HepG2 (cell line): ENCODE measurements around the gene VPS11. TPM values are rescaled to one million over a fixed set of nuclear protein-coding genes. Genes with fewer than 3 reads are reported as not detected.
A peak's percentile ranks its signal among the peaks of the same experiment; 100 is the strongest.

Source experiments
- CCDC6 ChIP-seq: sonication (generic); formaldehyde crosslinking; IDR thresholded peaks from 2 replicates; pipeline ENCODE4 v1.8.1; 2022; ENCODE audit warnings: mild to moderate bottlenecking, missing genetic modification reagents, moderate library complexity
- DPF2 ChIP-seq: sonication (generic); formaldehyde crosslinking; IDR thresholded peaks from 2 replicates; pipeline ENCODE4 v1.4.0; 2020; ENCODE audit warnings: mild to moderate bottlenecking, low read depth, missing genetic modification reagents, borderline replicate concordance
- FOXK2 ChIP-seq: fragments of 450-650 bp; IDR thresholded peaks from 2 replicates; pipeline ENCODE4 v1.6.1; 2016
- KLF15 ChIP-seq: sonication (generic); formaldehyde crosslinking; IDR thresholded peaks from 2 replicates; pipeline ENCODE4 v1.8.1; 2023; ENCODE audit warnings: borderline replicate concordance, mild to moderate bottlenecking, inconsistent platforms, missing genetic modification reagents, mixed read lengths
- REXO4 ChIP-seq: sonication (generic); formaldehyde crosslinking; IDR thresholded peaks from 2 replicates; pipeline ENCODE4 v1.8.0; 2022; ENCODE audit warnings: missing genetic modification reagents, mild to moderate bottlenecking, borderline replicate concordance
- U2AF1 ChIP-seq: fragments of 200-400 bp; formaldehyde crosslinking; optimal IDR thresholded peaks from 2 replicates; pipeline ENCODE3; 2017; ENCODE audit warnings: mild to moderate bottlenecking, low read depth, low read length
- ZFP82 ChIP-seq: sonication (generic); formaldehyde crosslinking; IDR thresholded peaks from 2 replicates; pipeline ENCODE4 v1.5.1; 2020; ENCODE audit warnings: mild to moderate bottlenecking, missing genetic modification reagents, borderline replicate concordance
- ZNF615 ChIP-seq: sonication (generic); formaldehyde crosslinking; IDR thresholded peaks from 2 replicates; pipeline ENCODE4 v1.5.0; 2020; ENCODE audit warnings: mild to moderate bottlenecking, missing genetic modification reagents, borderline replicate concordance
- ZNF776 ChIP-seq: sonication (generic); formaldehyde crosslinking; IDR thresholded peaks from 2 replicates; pipeline ENCODE4 v1.4.0; 2020; ENCODE audit warnings: mild to moderate bottlenecking, missing genetic modification reagents
- ZNF790 ChIP-seq: sonication (generic); formaldehyde crosslinking; IDR thresholded peaks from 2 replicates; pipeline ENCODE4 v1.8.0; 2022; ENCODE audit warnings: missing genetic modification reagents, mild to moderate bottlenecking, borderline replicate concordance
- polyA plus RNA-seq, 8 experiments: library from polyadenylated mRNA; depleted of rRNA in 3 of 8; stranded (reverse) in 7 of 8; unstranded in 1 of 8; fragments of >200 nt; fragmentation: Illumina TruSeq in 4 of 8; extraction: Trizol in 4 of 8; gene quantifications; 2 replicates each; pipeline versions ENCODE4 v1.2.1 to v1.2.3, GENCODE V29; 2011 to 2016; ENCODE audit warnings: low read depth in 4 of 8, missing spikeins in 1 of 8, mixed read lengths in 1 of 8; ENCODE audit not compliant: insufficient read depth in 1 of 8
- total RNA-seq, 5 experiments: library from RNA; depleted of rRNA; stranded (reverse); fragments of >200 nt; fragmentation: Illumina TruSeq; extraction: Trizol; gene quantifications; 2 replicates each; pipeline ENCODE4 v1.2.3, GENCODE V29; 2016; ENCODE audit warnings: low read depth in 1 of 5
- TF ChIP-seq, protein P1 (sequence below), 2 experiments: sonication (generic) in 1 of 2; formaldehyde crosslinking in 1 of 2; IDR thresholded peaks; 2 replicates each; pipeline versions ENCODE4 v1.6.1 to v1.9.0; 2014 to 2022; ENCODE audit warnings: antibody characterized with exemption in 1 of 2, borderline replicate concordance in 1 of 2, inconsistent platforms in 1 of 2, low read depth in 1 of 2, missing genetic modification reagents in 1 of 2
- TF ChIP-seq, protein P2 (sequence below): sonication (generic); formaldehyde crosslinking; IDR thresholded peaks from 2 replicates; pipeline ENCODE4 v1.5.1; 2020; ENCODE audit warnings: mild to moderate bottlenecking, missing genetic modification reagents
- TF ChIP-seq, protein P3 (sequence below): sonication (generic); formaldehyde crosslinking; IDR thresholded peaks from 2 replicates; pipeline ENCODE4 v1.8.1; 2022; ENCODE audit warnings: low read depth, mild to moderate bottlenecking, missing genetic modification reagents

The VPS11 gene
- total and polyA plus RNA-seq, 2 of the 13 experiments (the other 11 are each of a cell fraction or from before 2014, with no cell fraction given) = 13.7 to 21.6 TPM

DNA sequence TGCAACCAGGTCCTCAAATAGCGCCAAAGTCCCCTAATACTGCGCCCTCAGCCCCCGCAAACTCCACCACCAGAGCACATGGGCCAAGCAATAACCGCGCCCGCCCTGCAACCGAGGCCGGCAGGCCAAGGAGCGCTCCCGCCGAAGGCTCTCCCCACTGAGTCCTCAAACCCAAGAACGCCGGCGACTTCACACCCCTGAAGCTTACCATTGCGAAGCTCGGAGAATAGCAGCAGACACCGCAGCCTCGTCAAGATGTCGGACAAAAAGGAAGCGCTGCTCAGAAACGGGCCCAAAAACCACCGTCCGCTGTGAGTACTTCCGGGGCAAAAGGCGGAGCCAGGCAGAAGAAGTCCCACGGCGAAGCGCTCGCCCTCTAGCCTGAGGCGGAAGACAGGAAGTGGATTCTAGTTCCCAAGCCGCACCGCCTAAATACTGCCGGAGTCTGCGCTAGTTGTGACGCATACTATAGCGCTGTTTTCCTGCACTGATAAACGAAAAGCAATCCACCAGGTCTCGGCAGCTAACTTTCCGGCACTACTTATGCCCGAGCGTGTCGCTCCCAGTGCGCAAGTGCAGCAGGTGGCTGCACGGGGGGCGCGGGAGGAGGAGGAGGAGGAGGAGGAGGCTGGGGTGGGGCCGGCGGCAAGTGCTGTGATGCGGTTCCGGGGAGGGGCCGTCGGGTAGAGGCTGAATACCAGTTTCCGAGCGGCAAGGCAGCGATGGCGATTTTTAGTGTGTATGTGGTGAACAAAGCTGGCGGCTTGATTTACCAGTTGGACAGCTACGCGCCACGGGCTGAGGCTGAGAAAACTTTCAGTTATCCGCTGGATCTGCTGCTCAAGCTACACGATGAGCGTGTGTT is 49.3 kb upstream of the VPS11 start, which contains the start of the genes RPS25 and TRAPPC4 (continued):
- TF ChIP-seq KLF15 (no peak; the same call in 1 of the 2 replicates), ZNF615 (CRISPR knock-in tag) (no peak), ZNF790 (CRISPR knock-in tag) (no peak), ZFP82 (no peak), ZNF776 (CRISPR knock-in tag) (peak; percentile 45; the same call in 1 of the 2 replicates), U2AF1 (peak; percentile 36), FOXK2 (no peak), DPF2 (CRISPR knock-in tag) (no peak), REXO4 (CRISPR knock-in tag) (no peak), CCDC6 (CRISPR knock-in tag) (peak; percentile 70; the same call in 1 of the 2 replicates)
- TF ChIP-seq, protein P1, sequence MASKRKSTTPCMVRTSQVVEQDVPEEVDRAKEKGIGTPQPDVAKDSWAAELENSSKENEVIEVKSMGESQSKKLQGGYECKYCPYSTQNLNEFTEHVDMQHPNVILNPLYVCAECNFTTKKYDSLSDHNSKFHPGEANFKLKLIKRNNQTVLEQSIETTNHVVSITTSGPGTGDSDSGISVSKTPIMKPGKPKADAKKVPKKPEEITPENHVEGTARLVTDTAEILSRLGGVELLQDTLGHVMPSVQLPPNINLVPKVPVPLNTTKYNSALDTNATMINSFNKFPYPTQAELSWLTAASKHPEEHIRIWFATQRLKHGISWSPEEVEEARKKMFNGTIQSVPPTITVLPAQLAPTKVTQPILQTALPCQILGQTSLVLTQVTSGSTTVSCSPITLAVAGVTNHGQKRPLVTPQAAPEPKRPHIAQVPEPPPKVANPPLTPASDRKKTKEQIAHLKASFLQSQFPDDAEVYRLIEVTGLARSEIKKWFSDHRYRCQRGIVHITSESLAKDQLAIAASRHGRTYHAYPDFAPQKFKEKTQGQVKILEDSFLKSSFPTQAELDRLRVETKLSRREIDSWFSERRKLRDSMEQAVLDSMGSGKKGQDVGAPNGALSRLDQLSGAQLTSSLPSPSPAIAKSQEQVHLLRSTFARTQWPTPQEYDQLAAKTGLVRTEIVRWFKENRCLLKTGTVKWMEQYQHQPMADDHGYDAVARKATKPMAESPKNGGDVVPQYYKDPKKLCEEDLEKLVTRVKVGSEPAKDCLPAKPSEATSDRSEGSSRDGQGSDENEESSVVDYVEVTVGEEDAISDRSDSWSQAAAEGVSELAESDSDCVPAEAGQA (IDR thresholded peaks at IDR 0.05; ENCODE audit: low read depth) = peak; percentile 90
- TF ChIP-seq, protein P1 (CRISPR knock-in tag; IDR thresholded peaks at IDR 0.05; ENCODE audit: borderline replicate concordance) = peak; percentile 80; the same call in 1 of the 2 replicates
- TF ChIP-seq, protein P2, sequence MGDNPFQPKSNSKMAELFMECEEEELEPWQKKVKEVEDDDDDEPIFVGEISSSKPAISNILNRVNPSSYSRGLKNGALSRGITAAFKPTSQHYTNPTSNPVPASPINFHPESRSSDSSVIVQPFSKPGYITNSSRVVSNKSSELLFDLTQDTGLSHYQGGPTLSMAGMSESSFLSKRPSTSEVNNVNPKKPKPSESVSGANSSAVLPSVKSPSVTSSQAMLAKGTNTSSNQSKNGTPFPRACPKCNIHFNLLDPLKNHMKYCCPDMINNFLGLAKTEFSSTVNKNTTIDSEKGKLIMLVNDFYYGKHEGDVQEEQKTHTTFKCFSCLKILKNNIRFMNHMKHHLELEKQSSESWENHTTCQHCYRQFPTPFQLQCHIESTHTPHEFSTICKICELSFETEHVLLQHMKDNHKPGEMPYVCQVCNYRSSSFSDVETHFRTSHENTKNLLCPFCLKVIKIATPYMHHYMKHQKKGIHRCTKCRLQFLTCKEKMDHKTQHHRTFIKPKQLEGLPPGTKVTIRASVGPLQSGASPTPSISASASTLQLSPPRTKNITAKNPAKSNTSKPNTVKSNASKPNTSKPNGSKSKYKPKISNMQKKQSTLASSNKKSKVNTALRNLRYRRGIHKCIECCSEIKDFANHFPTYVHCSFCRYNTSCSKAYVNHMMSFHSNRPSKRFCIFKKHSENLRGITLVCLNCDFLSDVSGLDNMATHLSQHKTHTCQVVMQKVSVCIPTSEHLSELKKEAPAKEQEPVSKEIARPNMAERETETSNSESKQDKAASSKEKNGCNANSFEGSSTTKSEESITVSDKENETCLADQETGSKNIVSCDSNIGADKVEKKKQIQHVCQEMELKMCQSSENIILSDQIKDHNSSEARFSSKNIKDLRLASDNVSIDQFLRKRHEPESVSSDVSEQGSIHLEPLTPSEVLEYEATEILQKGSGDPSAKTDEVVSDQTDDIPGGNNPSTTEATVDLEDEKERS (CRISPR knock-in tag) = 0 out of 2 replicates have a peak, but pooled peaks have one; percentile 17
- TF ChIP-seq, protein P3, sequence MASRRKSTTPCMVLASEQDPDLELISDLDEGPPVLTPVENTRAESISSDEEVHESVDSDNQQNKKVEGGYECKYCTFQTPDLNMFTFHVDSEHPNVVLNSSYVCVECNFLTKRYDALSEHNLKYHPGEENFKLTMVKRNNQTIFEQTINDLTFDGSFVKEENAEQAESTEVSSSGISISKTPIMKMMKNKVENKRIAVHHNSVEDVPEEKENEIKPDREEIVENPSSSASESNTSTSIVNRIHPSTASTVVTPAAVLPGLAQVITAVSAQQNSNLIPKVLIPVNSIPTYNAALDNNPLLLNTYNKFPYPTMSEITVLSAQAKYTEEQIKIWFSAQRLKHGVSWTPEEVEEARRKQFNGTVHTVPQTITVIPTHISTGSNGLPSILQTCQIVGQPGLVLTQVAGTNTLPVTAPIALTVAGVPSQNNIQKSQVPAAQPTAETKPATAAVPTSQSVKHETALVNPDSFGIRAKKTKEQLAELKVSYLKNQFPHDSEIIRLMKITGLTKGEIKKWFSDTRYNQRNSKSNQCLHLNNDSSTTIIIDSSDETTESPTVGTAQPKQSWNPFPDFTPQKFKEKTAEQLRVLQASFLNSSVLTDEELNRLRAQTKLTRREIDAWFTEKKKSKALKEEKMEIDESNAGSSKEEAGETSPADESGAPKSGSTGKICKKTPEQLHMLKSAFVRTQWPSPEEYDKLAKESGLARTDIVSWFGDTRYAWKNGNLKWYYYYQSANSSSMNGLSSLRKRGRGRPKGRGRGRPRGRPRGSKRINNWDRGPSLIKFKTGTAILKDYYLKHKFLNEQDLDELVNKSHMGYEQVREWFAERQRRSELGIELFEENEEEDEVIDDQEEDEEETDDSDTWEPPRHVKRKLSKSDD (CRISPR knock-in tag) = no peak; the same call in 1 of the 2 replicates
